HepG2 (cell line): ENCODE data around the gene AGPAT2. TPM values are rescaled to one million over a fixed set of nuclear protein-coding genes. Genes with fewer than 3 reads are reported as not detected.

Experiments
- ADNP ChIP-seq: sonication (generic); formaldehyde crosslinking; IDR thresholded peaks from 2 replicates; pipeline ENCODE4 v1.4.0; 2020; ENCODE audit warnings: missing genetic modification reagents
- HES4 ChIP-seq: sonication (generic); formaldehyde crosslinking; IDR thresholded peaks from 2 replicates; pipeline ENCODE4 v1.9.0; 2021; ENCODE audit warnings: mild to moderate bottlenecking, missing genetic modification reagents, borderline replicate concordance
- RFX5 ChIP-seq: IDR thresholded peaks from 2 replicates; pipeline ENCODE4 v1.6.1; 2011; ENCODE audit warnings: low read depth, low read length, improper control_type of control experiment
- SP2 ChIP-seq: sonication (generic); formaldehyde crosslinking; IDR thresholded peaks from 2 replicates; pipeline ENCODE4 v1.5.1; 2020; ENCODE audit warnings: mild to moderate bottlenecking, missing genetic modification reagents
- polyA plus RNA-seq, 8 experiments: library from polyadenylated mRNA; depleted of rRNA in 3 of 8; stranded (reverse) in 7 of 8; unstranded in 1 of 8; fragments of >200 nt; fragmentation: Illumina TruSeq in 4 of 8; extraction: Trizol in 4 of 8; gene quantifications; 2 replicates each; pipeline versions ENCODE4 v1.2.1 to v1.2.3, GENCODE V29; 2011 to 2016; ENCODE audit warnings: low read depth in 4 of 8, missing spikeins in 1 of 8, mixed read lengths in 1 of 8; ENCODE audit not compliant: insufficient read depth in 1 of 8
- total RNA-seq, 5 experiments: library from RNA; depleted of rRNA; stranded (reverse); fragments of >200 nt; fragmentation: Illumina TruSeq; extraction: Trizol; gene quantifications; 2 replicates each; pipeline ENCODE4 v1.2.3, GENCODE V29; 2016; ENCODE audit warnings: low read depth in 1 of 5
- TF ChIP-seq, protein P1 (sequence below): sonication (generic); formaldehyde crosslinking; IDR thresholded peaks from 2 replicates; pipeline ENCODE4 v1.4.0; 2020; ENCODE audit warnings: missing genetic modification reagents, borderline replicate concordance
- TF ChIP-seq, protein P2 (sequence below): sonication (generic); formaldehyde crosslinking; IDR thresholded peaks from 2 replicates; pipeline ENCODE4 v1.4.0; 2020; ENCODE audit warnings: missing genetic modification reagents

AGPAT2 gene
- total and polyA plus RNA-seq, 2 of the 13 experiments (the other 11 are each of a cell fraction or from before 2014, with no cell fraction given): 3.9 to 25.8 TPM

GRCh38 chr9:136646827-136647711 is 40.2 kb downstream of the AGPAT2 start (continued):
- TF ChIP-seq, protein P1, sequence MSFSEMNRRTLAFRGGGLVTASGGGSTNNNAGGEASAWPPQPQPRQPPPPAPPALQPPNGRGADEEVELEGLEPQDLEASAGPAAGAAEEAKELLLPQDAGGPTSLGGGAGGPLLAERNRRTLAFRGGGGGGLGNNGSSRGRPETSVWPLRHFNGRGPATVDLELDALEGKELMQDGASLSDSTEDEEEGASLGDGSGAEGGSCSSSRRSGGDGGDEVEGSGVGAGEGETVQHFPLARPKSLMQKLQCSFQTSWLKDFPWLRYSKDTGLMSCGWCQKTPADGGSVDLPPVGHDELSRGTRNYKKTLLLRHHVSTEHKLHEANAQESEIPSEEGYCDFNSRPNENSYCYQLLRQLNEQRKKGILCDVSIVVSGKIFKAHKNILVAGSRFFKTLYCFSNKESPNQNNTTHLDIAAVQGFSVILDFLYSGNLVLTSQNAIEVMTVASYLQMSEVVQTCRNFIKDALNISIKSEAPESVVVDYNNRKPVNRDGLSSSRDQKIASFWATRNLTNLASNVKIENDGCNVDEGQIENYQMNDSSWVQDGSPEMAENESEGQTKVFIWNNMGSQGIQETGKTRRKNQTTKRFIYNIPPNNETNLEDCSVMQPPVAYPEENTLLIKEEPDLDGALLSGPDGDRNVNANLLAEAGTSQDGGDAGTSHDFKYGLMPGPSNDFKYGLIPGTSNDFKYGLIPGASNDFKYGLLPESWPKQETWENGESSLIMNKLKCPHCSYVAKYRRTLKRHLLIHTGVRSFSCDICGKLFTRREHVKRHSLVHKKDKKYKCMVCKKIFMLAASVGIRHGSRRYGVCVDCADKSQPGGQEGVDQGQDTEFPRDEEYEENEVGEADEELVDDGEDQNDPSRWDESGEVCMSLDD (CRISPR knock-in tag): no peak
- TF ChIP-seq RFX5: no peak
- TF ChIP-seq ADNP (CRISPR knock-in tag): no peak
- TF ChIP-seq, protein P2, sequence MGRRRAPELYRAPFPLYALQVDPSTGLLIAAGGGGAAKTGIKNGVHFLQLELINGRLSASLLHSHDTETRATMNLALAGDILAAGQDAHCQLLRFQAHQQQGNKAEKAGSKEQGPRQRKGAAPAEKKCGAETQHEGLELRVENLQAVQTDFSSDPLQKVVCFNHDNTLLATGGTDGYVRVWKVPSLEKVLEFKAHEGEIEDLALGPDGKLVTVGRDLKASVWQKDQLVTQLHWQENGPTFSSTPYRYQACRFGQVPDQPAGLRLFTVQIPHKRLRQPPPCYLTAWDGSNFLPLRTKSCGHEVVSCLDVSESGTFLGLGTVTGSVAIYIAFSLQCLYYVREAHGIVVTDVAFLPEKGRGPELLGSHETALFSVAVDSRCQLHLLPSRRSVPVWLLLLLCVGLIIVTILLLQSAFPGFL (CRISPR knock-in tag): no peak
- 0 out of 2 replicates have a peak, but pooled peaks have one; percentile 21 for TF ChIP-seq SP2
- no peak for TF ChIP-seq HES4 (CRISPR knock-in tag)
